ENCODE results near the gene KRTAP10-3.

- TF ChIP-seq, protein P1, sequence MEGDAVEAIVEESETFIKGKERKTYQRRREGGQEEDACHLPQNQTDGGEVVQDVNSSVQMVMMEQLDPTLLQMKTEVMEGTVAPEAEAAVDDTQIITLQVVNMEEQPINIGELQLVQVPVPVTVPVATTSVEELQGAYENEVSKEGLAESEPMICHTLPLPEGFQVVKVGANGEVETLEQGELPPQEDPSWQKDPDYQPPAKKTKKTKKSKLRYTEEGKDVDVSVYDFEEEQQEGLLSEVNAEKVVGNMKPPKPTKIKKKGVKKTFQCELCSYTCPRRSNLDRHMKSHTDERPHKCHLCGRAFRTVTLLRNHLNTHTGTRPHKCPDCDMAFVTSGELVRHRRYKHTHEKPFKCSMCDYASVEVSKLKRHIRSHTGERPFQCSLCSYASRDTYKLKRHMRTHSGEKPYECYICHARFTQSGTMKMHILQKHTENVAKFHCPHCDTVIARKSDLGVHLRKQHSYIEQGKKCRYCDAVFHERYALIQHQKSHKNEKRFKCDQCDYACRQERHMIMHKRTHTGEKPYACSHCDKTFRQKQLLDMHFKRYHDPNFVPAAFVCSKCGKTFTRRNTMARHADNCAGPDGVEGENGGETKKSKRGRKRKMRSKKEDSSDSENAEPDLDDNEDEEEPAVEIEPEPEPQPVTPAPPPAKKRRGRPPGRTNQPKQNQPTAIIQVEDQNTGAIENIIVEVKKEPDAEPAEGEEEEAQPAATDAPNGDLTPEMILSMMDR (IDR thresholded peaks at IDR 0.05): no peak
- TF ChIP-seq SIN3A (IDR thresholded peaks at IDR 0.05; ENCODE audit: borderline replicate concordance, insufficient read depth, low read depth, low read length) (no peak), REST (IDR thresholded peaks at IDR 0.05; ENCODE audit: insufficient read depth in 1 of 2, low read depth in 2 of 2, low read length in 1 of 2) (no peak), POLR2AphosphoS5 (IDR thresholded peaks at IDR 0.05; ENCODE audit: low read depth, low read length) (no peak), TCF7L2 (IDR thresholded peaks at IDR 0.05; ENCODE audit: low read depth, low read length) (no peak)
Observed at GRCh38 chr21:44585892-44586291, 27.3 kb upstream of the KRTAP10-3 start.
